ENCODE results near the gene VWF.

VWF gene

DNA sequence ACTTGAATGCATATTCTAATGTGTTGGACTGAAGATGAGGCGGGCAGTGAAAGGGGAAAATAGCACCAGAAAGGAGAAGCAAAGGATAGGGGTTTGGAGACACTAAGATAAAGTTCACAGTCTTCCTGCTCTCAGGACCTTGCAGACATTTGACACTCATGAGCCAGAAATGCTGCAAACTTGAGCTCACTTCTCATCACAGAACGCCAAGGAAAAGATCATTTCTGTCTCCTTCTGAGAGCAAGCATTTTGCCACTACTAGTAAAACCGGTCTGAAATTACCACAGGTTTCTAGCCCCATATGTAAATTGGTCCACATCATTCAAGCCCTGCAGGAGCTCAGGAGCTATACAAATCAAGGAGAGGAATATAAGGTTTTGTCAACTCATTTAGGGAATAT lies 134.8 kb downstream of the VWF start:
- no peak for DNase-seq (ENCODE audit: low read depth)
- H3K4me3 ChIP-seq (ENCODE audit: low read depth, low read length), result no peak overlapping the region
- TF ChIP-seq CTCF (IDR thresholded peaks at IDR 0.05; ENCODE audit: low read depth, low read length) (no peak), POLR2A (IDR thresholded peaks at IDR 0.05; ENCODE audit: extremely low read depth, insufficient read length) (no peak), MYC (IDR thresholded peaks at IDR 0.05; ENCODE audit: low read depth, low read length) (no peak)
- TF ChIP-seq, protein P1, sequence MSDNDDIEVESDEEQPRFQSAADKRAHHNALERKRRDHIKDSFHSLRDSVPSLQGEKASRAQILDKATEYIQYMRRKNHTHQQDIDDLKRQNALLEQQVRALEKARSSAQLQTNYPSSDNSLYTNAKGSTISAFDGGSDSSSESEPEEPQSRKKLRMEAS (IDR thresholded peaks at IDR 0.05; ENCODE audit: low read depth, low read length), result no peak

GRCh38 chr12:5988659-5989116 lies 135.8 kb downstream of the VWF start:
- peak; percentile 71 for DNase-seq (ENCODE audit: low read depth)
- H3K4me3 ChIP-seq (ENCODE audit: low read depth, low read length), result no peak overlapping the region
- TF ChIP-seq POLR2A (IDR thresholded peaks at IDR 0.05; ENCODE audit: extremely low read depth, insufficient read length) (no peak), CTCF (IDR thresholded peaks at IDR 0.05; ENCODE audit: low read depth, low read length) (peak; percentile 92)
- TF ChIP-seq, protein P1 (IDR thresholded peaks at IDR 0.05; ENCODE audit: low read depth, low read length), result no peak

DNA sequence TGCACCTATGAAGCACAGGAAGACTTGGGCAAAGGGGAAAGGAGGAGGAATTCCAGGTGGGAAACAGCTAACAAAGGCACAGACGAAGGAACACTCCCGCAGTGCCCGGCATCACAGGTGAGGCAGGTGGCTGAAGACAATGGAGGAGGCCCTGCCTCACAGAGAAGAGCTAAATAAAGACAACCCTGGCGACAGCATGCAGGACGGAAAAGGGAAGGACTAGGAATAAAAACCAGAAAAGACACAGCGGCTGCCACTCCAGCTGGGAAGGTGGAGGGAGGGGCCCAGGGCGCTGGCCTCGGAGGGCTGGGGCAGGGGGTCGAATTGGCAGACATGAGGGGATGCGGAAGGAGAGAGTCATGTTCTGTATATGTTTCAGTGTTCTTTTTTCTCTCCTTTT lies 136.4 kb downstream of the VWF start:
- no peak overlapping the region for H3K4me3 ChIP-seq (ENCODE audit: low read depth, low read length)
- no peak for DNase-seq (ENCODE audit: low read depth)
- TF ChIP-seq POLR2A (IDR thresholded peaks at IDR 0.05; ENCODE audit: extremely low read depth, insufficient read length), result no peak
- TF ChIP-seq, protein P1 (IDR thresholded peaks at IDR 0.05; ENCODE audit: low read depth, low read length), result no peak
- TF ChIP-seq MYC (IDR thresholded peaks at IDR 0.05; ENCODE audit: low read depth, low read length), result no peak
- TF ChIP-seq CTCF (IDR thresholded peaks at IDR 0.05; ENCODE audit: low read depth, low read length), result no peak

- DNase-seq (ENCODE audit: low read depth), result no peak
- TF ChIP-seq MYC (IDR thresholded peaks at IDR 0.05; ENCODE audit: low read depth, low read length) (no peak), CTCF (IDR thresholded peaks at IDR 0.05; ENCODE audit: low read depth, low read length) (no peak), POLR2A (IDR thresholded peaks at IDR 0.05; ENCODE audit: extremely low read depth, insufficient read length) (no peak)
- TF ChIP-seq, protein P1 (IDR thresholded peaks at IDR 0.05; ENCODE audit: low read depth, low read length), result no peak
- H3K4me3 ChIP-seq (ENCODE audit: low read depth, low read length), result no peak overlapping the region
Measured at GRCh38 chr12:5987573-5987972, 136.9 kb downstream of the VWF start.

DNA sequence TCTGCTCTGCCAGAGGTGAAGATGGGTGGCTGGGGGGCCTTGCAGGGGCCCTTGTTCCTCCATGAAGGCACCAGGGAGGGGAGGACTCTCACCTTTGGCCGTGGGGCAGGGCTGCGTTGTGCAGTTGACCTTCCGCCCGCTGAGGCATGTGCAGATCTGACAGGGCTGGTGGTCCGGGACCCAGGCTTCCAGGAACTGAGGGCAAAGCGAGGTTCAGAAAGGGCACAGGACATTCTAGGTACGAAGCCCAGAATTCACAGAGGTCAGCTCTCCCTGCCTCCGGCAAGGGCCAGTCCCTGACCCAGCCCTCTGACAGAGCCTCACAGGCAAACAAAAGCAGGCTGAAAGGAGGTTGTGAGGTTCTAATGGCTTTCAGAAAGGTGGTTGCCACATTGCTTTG lies 139.0 kb downstream of the VWF start:
- TF ChIP-seq, protein P1 (IDR thresholded peaks at IDR 0.05; ENCODE audit: low read depth, low read length), result no peak
- TF ChIP-seq CTCF (IDR thresholded peaks at IDR 0.05; ENCODE audit: low read depth, low read length) (no peak), MYC (IDR thresholded peaks at IDR 0.05; ENCODE audit: low read depth, low read length) (no peak), POLR2A (IDR thresholded peaks at IDR 0.05; ENCODE audit: extremely low read depth, insufficient read length) (no peak)
- no peak for DNase-seq (ENCODE audit: low read depth)
- no peak overlapping the region for H3K4me3 ChIP-seq (ENCODE audit: low read depth, low read length)

- DNase-seq (ENCODE audit: low read depth), result no peak
- TF ChIP-seq, protein P1 (IDR thresholded peaks at IDR 0.05; ENCODE audit: low read depth, low read length), result no peak
- TF ChIP-seq CTCF (IDR thresholded peaks at IDR 0.05; ENCODE audit: low read depth, low read length) (no peak), POLR2A (IDR thresholded peaks at IDR 0.05; ENCODE audit: extremely low read depth, insufficient read length) (no peak), MYC (IDR thresholded peaks at IDR 0.05; ENCODE audit: low read depth, low read length) (no peak)
Measured at GRCh38 chr12:5984873-5985272, 139.6 kb downstream of the VWF start.

More at GRCh38 chr12:5984873-5985272, 139.6 kb downstream of the VWF start:
- H3K4me3 ChIP-seq (ENCODE audit: low read depth, low read length), result no peak overlapping the region

All from NB4 (cell line).